Dedifferentiated amniotic fluid mesenchymal stem cell (primary cell): ENCODE results near the gene LATS1.

Experiments used
- DNase-seq: peaks from one replicate; pipeline ENCODE4 v3.0.0-alpha.2; 2016; ENCODE audit errors: extremely low spot score

LATS1 gene

DNA sequence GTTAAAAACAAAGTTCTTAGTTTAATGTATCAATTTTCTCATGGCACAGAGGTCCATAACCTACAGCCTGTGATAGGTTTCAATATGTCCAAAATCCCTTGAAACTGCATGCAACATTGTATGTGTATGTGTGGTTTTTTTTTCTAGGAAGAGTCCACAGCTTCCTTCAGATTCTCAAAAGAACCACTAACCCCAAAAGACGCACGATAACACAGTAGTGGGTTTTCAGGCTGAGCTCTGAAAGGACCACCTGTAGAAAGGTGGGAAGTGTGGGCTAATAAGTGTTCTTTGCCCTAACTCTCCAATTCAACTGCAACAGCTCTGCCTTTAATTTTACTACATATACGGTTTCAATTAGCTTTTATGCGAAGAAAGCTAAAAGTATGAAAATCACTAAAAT is 57.9 kb downstream of the LATS1 start:
- DNase-seq = no peak

DNA sequence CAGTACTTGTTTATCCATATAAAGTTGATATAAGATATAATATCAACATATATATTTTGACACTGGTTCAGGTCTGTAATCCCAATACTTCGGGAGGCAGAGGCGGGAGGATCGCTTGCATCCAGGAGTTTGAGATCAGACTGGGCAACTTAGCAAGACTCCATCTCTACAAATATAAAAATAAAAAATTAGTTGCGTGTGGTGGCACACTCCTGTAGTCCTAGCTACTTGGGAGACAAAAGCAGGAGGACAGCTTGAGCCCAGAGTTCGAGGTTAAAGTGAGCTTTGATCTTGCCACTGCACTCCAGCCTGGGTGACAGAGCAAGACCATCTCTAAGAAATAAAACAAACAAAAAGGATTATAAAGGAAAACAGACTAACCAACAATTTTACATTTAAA is 60.5 kb downstream of the LATS1 start:
- DNase-seq = no peak

DNA sequence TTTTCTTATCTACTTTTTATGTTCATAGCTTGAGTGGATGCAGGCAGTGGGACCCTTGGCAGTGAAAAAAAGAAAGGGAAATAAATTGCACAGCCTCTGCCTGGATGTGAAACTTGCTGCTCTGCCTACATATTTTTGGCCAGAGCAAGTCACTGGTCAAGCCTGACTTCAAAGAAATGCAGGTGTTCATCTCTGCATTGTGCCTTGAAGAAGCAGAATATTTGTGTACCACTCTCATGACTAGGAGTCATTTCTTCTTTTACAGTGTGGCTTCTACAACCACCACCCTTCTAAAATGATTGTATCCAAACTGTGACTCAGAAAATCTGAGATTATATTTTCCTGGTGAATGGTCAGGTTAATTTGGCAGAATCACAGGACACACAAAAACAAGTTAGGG is 66.8 kb downstream of the LATS1 start:
- DNase-seq = no peak

DNA sequence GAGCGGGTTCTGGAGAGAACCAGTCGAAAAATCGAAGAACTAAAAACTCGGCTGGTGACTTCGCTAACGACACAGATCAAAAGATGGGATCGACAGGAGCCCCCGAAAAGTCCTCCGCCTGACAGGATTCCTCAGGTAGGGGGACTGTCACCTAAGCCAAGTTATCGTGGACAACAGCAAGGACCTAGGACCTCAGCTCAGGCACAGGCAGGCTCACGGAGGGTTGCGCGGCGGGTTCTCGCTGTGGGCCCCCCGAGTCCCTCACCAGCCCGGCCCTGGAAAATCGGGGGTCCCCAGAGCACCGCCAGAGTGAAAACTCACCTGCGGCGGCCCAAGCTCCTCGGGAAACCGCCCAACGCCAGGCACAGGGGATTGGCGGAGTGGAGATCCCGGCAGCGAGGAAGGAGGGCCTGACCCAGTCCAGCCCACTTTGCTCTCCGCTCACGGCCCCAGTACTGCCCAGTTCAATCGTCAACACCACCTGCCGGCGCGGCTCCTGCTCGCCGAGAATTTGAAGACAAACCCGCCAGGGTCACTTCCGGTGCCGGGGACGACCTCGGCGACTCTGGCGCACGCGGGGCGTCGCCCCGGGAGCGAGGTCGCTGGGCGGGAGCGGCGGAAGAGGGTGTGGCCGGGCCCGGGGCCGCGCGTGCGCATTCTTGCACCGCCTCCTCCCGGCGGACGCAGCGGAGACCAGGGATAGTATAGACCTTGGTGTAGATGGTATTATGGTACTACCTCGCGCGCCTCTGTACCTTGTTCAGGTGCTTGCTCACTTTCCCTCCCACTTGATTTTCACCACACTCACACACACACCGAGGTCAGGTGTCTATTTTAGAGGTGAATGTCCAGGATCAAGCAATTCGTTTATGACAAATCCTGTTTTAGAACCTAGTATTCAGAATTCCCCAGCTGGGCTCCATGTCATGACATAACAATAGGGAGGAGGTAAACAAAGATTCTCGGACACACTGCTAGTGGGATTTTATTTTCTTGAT is 69.5 kb downstream of the LATS1 start, which contains the start of gene KATNA1:
Gene KATNA1, minus strand, starts transcription at position 567 of the 998 bp plus-strand sequence. CDS start 10,167 bp downstream, outside the sequence.
- DNase-seq = peak; percentile 51

DNA sequence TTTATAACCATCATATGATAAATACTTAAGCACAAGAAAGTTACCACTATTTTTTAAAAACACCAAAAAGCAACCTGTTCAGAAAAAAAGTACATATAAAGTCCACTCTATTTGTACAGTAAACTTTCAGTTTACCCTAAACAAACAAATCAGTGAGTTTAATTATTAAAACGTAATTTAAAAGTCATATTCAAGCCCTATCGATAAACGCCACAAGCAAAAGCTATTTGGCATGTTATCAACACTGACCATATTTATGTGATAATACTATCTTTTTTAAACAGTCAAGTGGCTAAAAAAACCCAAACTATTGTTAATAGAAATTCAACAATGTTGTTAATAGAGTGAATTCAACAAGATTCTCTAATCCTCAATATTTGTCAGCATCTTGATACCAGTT is 71.3 kb downstream of the LATS1 start:
- no peak for DNase-seq

DNA sequence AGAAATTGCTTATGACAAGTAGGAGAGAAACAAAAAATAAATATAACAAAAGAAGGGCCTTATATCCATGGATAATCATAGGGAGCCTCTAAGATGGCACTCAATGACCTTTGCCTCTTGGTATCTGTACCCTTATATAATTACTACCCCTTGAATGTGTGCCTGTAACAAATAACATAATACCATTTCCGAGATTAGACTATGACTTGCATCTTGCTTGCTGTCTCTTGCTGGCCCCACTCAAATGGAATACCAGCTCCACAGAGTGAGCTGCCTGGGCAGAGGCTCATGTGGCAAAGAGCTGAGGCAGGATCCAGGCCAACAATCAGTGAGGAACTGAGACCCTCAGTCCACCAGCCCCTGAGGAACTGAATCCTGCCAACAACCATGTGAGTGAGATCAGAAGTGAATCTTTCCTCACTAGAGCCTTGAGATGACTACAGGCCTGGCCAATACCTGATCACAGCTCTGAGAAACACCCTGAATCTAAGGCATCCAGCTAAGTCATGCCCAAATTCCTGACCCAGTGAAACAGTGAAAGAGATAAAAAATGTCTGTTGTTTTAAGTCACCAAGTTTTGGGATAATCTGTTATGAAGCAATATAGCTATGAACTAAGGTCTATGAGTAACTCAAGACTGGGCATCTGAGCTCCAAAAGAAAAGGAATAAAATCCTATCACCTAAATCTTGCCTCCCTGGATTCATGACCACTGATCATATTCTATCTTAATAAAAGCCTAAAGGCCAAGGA is 74.9 kb downstream of the LATS1 start:
- DNase-seq = peak; percentile 14

DNA sequence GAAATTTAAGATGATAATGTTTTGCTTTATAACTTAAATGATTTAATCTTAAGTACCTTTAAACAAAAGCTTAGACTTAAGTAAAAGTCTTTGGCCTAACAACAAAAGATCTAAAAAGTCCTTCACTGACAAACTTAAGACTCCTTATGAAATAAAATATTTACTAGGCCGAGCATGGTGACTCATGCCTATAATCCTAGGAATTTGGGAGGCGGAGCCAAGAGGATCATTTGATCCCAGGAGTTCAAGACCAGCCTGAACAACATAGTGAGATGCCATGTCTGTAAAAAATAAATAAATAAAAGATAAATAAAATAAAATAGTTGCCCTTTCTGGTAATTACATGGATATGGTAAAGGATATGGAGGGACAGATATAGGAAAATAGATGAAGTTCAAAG is 81.8 kb downstream of the LATS1 start:
- DNase-seq = peak; percentile 45

DNA sequence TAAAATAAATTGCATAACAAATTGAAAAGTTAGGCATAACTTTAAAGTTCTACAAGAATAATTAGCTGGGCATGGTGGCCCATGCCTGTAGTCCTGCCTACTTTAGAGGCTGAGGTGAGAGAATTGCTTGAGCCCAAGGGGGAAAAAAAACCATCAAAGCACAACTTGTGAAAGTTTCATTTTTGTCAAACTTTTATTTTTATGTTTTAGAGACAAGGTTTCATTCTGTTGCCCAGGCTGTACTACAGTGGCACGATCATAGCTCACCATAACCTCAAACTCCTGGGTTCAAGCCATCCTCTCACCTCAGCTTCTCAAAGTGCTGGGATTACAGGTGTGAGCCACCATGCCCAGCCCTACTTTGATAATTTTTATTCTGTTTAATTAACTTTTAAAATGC is 83.6 kb downstream of the LATS1 start:
- DNase-seq = no peak

DNA sequence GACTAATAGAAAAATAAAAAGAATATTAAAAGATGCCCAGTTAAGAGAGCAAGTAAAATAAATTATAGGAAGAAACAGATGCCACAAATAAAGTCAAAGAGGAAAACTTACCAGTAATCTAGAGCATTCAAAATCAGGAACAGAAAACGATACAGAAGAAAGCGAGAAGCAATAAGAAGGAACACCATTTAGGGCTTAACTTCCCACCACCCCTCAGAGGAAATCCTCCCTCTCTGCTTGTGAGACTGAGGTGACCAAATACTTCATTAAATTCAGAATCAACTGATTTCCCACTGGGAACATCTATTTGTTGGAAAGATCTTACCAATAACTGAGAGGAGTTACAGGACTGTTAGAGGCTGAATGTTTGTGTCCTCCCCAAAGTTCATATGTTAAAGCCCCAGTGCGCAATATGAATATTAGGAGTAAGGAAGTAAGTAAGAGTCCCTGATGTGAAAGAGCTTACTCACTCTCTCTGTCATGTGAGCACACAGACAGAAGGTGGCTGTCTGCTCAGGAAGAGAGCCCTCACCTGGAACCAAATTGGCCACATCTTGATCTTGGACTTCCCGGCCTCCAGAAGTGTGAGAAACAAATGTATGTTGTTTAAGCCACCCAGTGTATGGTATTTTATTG is 88.9 kb downstream of the LATS1 start:
- DNase-seq = no peak

DNA sequence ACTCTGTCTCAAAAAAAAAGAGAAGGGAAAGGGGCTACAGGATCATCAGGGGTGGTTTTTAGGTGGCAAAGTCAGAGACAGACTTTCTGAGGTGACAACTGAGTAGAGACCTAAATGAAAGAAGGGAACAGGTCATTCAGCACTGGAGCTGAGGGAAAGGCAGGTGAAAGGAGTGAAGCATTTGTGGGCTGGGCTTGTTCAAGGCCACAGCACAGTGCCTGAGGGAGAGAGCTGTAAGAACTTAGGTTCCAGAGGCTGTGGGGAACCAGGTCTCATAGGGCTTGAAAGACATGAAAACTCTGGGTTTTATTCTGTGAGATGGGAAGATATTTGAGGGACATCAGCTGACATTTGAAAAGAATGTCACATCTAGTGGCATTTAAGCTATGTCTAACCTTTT is 90.2 kb downstream of the LATS1 start:
- no peak for DNase-seq

DNA sequence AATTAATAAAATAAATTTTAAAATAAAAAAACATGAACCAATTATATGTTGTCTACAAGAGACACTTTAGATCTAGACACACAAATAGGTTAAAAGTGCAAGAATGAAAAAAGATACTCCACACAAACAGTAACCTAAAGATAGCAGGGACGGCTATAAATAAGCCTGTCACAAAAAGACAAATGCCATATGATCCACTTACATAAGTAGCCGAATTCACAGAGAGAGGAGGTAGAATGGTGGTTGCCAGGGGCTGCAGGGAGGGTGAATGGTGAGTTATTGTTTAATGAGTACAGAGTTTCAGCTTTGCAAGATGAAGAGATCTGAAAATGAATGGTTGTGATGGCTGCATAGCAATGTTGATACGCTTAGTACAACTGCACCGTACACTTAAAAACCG is 102.1 kb downstream of the LATS1 start:
- DNase-seq = no peak

DNA sequence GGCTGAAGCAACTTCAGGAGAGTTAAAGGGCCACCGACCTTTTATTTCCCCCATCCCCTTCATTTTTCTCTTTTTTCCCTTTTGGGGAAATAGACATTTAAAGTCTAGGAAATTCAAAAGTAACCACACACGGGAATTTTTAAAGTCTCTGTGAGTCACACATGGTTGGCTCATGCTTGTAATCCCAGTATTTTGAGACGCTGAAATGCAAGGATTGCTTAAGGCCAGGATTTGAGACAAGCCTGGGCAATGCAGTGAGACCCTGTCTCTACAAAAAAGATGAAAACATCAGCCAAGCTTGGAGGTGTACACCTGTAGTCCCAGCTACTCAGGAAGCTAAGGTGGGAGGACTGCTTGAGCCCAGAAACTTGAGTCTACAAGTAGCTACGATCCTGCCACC is 103.6 kb downstream of the LATS1 start:
- DNase-seq = no peak

DNA sequence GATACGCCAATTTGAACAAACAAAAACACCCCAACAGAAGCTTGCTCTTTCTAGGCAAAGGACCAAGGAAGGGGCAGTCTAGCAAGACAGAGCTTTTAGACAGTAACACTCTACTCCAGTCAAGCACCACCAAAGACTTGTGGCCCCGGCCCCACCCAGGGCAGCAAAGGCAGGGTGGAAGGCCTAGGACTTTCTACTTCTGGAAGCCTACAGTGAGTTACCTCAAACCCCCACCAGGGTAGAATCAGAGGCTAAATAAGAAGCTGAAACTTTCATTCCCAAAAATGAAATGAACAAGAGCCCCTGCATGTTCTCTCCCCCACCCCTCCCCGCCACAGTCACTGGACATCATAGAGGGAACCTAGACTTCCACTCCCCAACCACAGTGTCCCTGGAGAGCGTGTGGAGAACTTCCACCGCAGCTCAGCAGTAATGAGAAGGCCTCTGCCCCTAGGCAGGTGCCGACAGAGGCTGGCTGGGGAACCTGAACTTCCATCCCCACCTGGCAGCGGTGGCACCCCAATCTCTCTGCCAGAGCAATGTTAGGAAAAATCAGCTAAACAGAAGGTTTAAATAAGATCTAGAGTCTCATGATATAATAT is 109.4 kb downstream of the LATS1 start:
- DNase-seq = no peak
